ENCODE data around the gene IGFN1.

IGFN1 gene

DNA sequence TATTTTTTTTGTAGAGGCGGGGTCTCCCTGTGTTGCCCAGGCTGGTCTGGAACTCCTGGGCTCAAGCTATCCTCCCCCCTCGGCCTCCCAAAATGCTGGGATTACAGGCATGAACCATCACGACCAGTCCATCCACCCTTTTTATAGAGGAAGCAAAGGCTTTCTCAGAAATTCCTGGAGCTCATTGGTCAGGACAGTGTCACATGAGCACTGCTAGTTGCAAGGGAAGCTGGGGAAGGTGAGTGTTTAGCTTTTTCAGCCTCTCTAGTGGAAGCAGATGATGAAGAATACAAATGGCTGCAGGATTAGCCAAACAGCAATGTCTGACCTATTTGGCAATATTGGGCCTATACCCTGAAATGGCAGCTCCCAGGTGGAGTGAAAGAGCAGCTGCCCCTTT lies 8.0 kb downstream of the IGFN1 start:
- Histone ChIP-seq H3K79me1 (replicated peaks; ENCODE audit: low read length, poor library complexity, severe bottlenecking) (no peaks in the 10 kb centered on the region), H2AK5ac (ENCODE audit: low read length, severe bottlenecking) (no peak overlapping the region), H3K4me2 (ENCODE audit: low read length, poor library complexity, severe bottlenecking) (no peak overlapping the region), H2AFZ (ENCODE audit: low read depth, low read length) (no peak overlapping the region), H4K8ac (ENCODE audit: low read length) (no peak overlapping the region), H4K91ac (ENCODE audit: low read length) (no peak overlapping the region), H3K23ac (ENCODE audit: low read length in 2 of 2) (no peak overlapping the region), H3K4ac (ENCODE audit: low read depth in 1 of 2, low read length in 2 of 2) (no peak overlapping the region), H2BK120ac (ENCODE audit: low read depth, low read length) (no peak overlapping the region), H3K27ac (ENCODE audit: low read length, poor library complexity, severe bottlenecking) (no peak overlapping the region), H3K4me3 (ENCODE audit: insufficient read depth in 1 of 2, low read depth in 1 of 2, low read length in 2 of 2) (no peak overlapping the region), H2BK5ac (ENCODE audit: low read depth, low read length, poor library complexity, severe bottlenecking) (no peak overlapping the region), H3K9me3 (ENCODE audit: control insufficient read depth, low read length) (no peaks in the 10 kb centered on the region), H3K14ac (ENCODE audit: low read length in 2 of 2) (no peak overlapping the region), H2BK15ac (ENCODE audit: low read depth, poor library complexity, severe bottlenecking) (no peak overlapping the region), H3K36me3 (ENCODE audit: control insufficient read depth in 1 of 2, insufficient read depth in 2 of 2, low read depth in 1 of 2, low read length in 2 of 2) (peaks cover 28 to 30% of the 10 kb centered on the region in 2 experiments), H3K4me1 (ENCODE audit: control insufficient read depth, insufficient read depth, low read depth, low read length) (peaks cover 8% of the 10 kb centered on the region), H3K27me3 (ENCODE audit: control insufficient read depth in 1 of 2, insufficient read depth in 1 of 2, low read length in 2 of 2) (no peaks in the 10 kb centered on the region), H3K18ac (ENCODE audit: low read depth in 1 of 2, low read length in 2 of 2) (no peak overlapping the region), H3K9ac (ENCODE audit: low read length) (no peak overlapping the region), H2BK12ac (ENCODE audit: low read length in 2 of 2) (no peak overlapping the region)
- no peak for DNase-seq
- 87% methylated on average over 3 of the region's 3 CpGs for WGBS

DNA sequence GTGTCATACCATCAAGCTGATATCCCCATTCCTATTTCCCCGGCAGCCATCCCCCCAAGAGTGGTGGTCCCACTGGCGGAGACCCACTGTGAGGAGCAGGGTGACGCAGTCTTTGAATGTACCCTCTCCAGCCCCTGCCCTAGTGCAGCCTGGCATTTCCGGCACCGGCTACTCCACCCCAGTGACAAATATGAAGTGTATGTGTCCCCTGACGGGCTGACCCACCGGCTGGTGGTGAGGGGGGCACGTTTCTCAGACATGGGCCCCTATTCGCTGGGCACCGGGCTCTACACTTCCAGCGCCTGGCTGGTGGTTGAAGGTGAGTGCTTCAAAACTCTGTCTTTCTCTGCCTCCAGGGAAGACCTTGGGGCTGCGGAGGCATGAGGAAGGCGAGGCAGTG lies 14.4 kb downstream of the IGFN1 start:
- Histone ChIP-seq H3K9ac (ENCODE audit: low read length) (no peak overlapping the region), H3K4me1 (ENCODE audit: control insufficient read depth, insufficient read depth, low read depth, low read length) (peaks cover 1% of the 10 kb centered on the region), H4K8ac (ENCODE audit: low read length) (no peak overlapping the region), H2BK5ac (ENCODE audit: low read depth, low read length, poor library complexity, severe bottlenecking) (no peak overlapping the region), H3K9me3 (ENCODE audit: control insufficient read depth, low read length) (no peaks in the 10 kb centered on the region), H3K4me2 (ENCODE audit: low read length, poor library complexity, severe bottlenecking) (no peak overlapping the region), H3K27me3 (ENCODE audit: control insufficient read depth in 1 of 2, insufficient read depth in 1 of 2, low read length in 2 of 2) (peaks cover 0 to 16% of the 10 kb centered on the region in 2 experiments), H2AK5ac (ENCODE audit: low read length, severe bottlenecking) (no peak overlapping the region), H2BK15ac (ENCODE audit: low read depth, poor library complexity, severe bottlenecking) (no peak overlapping the region), H3K4me3 (ENCODE audit: insufficient read depth in 1 of 2, low read depth in 1 of 2, low read length in 2 of 2) (no peak overlapping the region), H3K4ac (ENCODE audit: low read depth in 1 of 2, low read length in 2 of 2) (no peak overlapping the region), H3K23ac (ENCODE audit: low read length in 2 of 2) (no peak overlapping the region), H3K18ac (ENCODE audit: low read depth in 1 of 2, low read length in 2 of 2) (no peak overlapping the region), H2AFZ (ENCODE audit: low read depth, low read length) (no peak overlapping the region), H3K79me1 (replicated peaks; ENCODE audit: low read length, poor library complexity, severe bottlenecking) (no peaks in the 10 kb centered on the region), H2BK120ac (ENCODE audit: low read depth, low read length) (no peak overlapping the region), H3K14ac (ENCODE audit: low read length in 2 of 2) (no peak overlapping the region), H2BK12ac (ENCODE audit: low read length in 2 of 2) (no peak overlapping the region), H3K27ac (ENCODE audit: low read length, poor library complexity, severe bottlenecking) (no peak overlapping the region), H3K36me3 (ENCODE audit: control insufficient read depth in 1 of 2, insufficient read depth in 2 of 2, low read depth in 1 of 2, low read length in 2 of 2) (peaks cover 17 to 28% of the 10 kb centered on the region in 2 experiments), H4K91ac (ENCODE audit: low read length) (no peak overlapping the region)
- no peak for DNase-seq
- 87% methylated on average over 11 of the region's 13 CpGs for WGBS

DNA sequence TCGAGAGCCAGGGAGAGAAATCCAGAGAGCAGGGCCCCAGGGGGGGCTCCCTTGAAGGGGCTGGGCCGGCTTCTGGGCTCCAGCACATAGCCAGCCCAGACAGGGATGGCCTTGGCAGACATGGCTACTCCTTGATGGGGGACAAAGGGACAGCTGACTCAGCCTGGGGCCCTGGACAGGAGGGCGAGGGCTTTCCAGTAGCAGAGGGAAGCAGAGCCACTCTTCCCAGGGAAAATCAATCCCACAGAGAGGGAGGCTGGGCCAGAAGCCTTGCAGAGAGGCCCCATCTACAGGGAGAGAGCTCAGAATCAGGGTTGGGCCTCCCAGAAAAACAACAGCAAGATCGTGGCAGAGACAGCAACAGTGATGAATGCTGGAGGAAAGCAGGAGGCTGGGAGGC lies 15.6 kb downstream of the IGFN1 start:
- Histone ChIP-seq H4K8ac (ENCODE audit: low read length) (no peak overlapping the region), H3K4me2 (ENCODE audit: low read length, poor library complexity, severe bottlenecking) (no peak overlapping the region), H3K4me3 (ENCODE audit: insufficient read depth in 1 of 2, low read depth in 1 of 2, low read length in 2 of 2) (no peak overlapping the region), H2BK15ac (ENCODE audit: low read depth, poor library complexity, severe bottlenecking) (no peak overlapping the region), H3K27ac (ENCODE audit: low read length, poor library complexity, severe bottlenecking) (no peak overlapping the region), H3K27me3 (ENCODE audit: control insufficient read depth in 1 of 2, insufficient read depth in 1 of 2, low read length in 2 of 2) (peaks cover 0 to 16% of the 10 kb centered on the region in 2 experiments), H2BK5ac (ENCODE audit: low read depth, low read length, poor library complexity, severe bottlenecking) (no peak overlapping the region), H3K4me1 (ENCODE audit: control insufficient read depth, insufficient read depth, low read depth, low read length) (peaks cover 1% of the 10 kb centered on the region), H2AFZ (ENCODE audit: low read depth, low read length) (no peak overlapping the region), H3K23ac (ENCODE audit: low read length in 2 of 2) (no peak overlapping the region), H3K9ac (ENCODE audit: low read length) (no peak overlapping the region), H3K79me1 (replicated peaks; ENCODE audit: low read length, poor library complexity, severe bottlenecking) (no peaks in the 10 kb centered on the region), H3K9me3 (ENCODE audit: control insufficient read depth, low read length) (no peaks in the 10 kb centered on the region), H4K91ac (ENCODE audit: low read length) (no peak overlapping the region), H2BK120ac (ENCODE audit: low read depth, low read length) (no peak overlapping the region), H2BK12ac (ENCODE audit: low read length in 2 of 2) (no peak overlapping the region), H2AK5ac (ENCODE audit: low read length, severe bottlenecking) (no peak overlapping the region), H3K4ac (ENCODE audit: low read depth in 1 of 2, low read length in 2 of 2) (no peak overlapping the region), H3K18ac (ENCODE audit: low read depth in 1 of 2, low read length in 2 of 2) (no peak overlapping the region), H3K14ac (ENCODE audit: low read length in 2 of 2) (no peak overlapping the region), H3K36me3 (ENCODE audit: control insufficient read depth in 1 of 2, insufficient read depth in 2 of 2, low read depth in 1 of 2, low read length in 2 of 2) (peaks cover 14 to 24% of the 10 kb centered on the region in 2 experiments)
- WGBS = 59% methylated on average over 4 of the region's 4 CpGs
- DNase-seq = no peak

DNA sequence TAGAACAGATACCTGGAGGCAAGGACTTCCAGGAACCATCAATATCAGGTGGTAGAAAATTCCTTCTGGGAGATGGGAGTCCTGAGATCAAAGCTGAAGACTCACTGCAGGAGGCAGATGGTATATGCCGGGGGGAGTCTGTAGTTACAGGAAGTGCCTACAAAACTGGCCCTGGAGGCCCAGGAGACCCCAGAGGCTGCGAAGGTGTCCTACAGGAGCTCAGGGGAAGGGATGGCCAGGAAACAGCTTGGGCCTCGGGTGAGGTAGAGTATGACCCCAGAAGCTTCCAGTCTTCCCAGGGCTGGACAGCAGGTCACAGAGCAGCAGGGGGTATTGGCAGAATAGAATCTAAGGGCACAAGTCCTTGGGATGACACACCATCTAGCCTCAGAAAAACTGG lies 16.4 kb downstream of the IGFN1 start:
- Histone ChIP-seq H3K4me1 (ENCODE audit: control insufficient read depth, insufficient read depth, low read depth, low read length) (peaks cover 1% of the 10 kb centered on the region), H3K14ac (ENCODE audit: low read length in 2 of 2) (no peak overlapping the region), H3K36me3 (ENCODE audit: control insufficient read depth in 1 of 2, insufficient read depth in 2 of 2, low read depth in 1 of 2, low read length in 2 of 2) (peaks cover 10 to 21% of the 10 kb centered on the region in 2 experiments), H2BK12ac (ENCODE audit: low read length in 2 of 2) (no peak overlapping the region), H2AFZ (ENCODE audit: low read depth, low read length) (no peak overlapping the region), H3K9me3 (ENCODE audit: control insufficient read depth, low read length) (no peaks in the 10 kb centered on the region), H2BK120ac (ENCODE audit: low read depth, low read length) (no peak overlapping the region), H3K27ac (ENCODE audit: low read length, poor library complexity, severe bottlenecking) (no peak overlapping the region), H2AK5ac (ENCODE audit: low read length, severe bottlenecking) (no peak overlapping the region), H3K18ac (ENCODE audit: low read depth in 1 of 2, low read length in 2 of 2) (no peak overlapping the region), H3K27me3 (ENCODE audit: control insufficient read depth in 1 of 2, insufficient read depth in 1 of 2, low read length in 2 of 2) (peaks cover 0 to 20% of the 10 kb centered on the region in 2 experiments), H3K79me1 (replicated peaks; ENCODE audit: low read length, poor library complexity, severe bottlenecking) (no peaks in the 10 kb centered on the region), H2BK15ac (ENCODE audit: low read depth, poor library complexity, severe bottlenecking) (no peak overlapping the region), H3K4ac (ENCODE audit: low read depth in 1 of 2, low read length in 2 of 2) (no peak overlapping the region), H3K9ac (ENCODE audit: low read length) (no peak overlapping the region), H3K23ac (ENCODE audit: low read length in 2 of 2) (no peak overlapping the region), H3K4me2 (ENCODE audit: low read length, poor library complexity, severe bottlenecking) (no peak overlapping the region), H3K4me3 (ENCODE audit: insufficient read depth in 1 of 2, low read depth in 1 of 2, low read length in 2 of 2) (no peak overlapping the region), H4K91ac (ENCODE audit: low read length) (no peak overlapping the region), H2BK5ac (ENCODE audit: low read depth, low read length, poor library complexity, severe bottlenecking) (no peak overlapping the region), H4K8ac (ENCODE audit: low read length) (no peak overlapping the region)
- WGBS = 84% methylated on average over 3 of the region's 3 CpGs
- DNase-seq = no peak
